ENCODE results near the gene LRCH1. TPM values are rescaled to one million over a fixed set of nuclear protein-coding genes. Genes with fewer than 3 reads are reported as not detected.
A peak's percentile ranks its signal among the peaks of the same experiment; 100 is the strongest.

Gene LRCH1
- polyA plus RNA-seq, 1 donor (not counting 4 experiments of a cell fraction or from before 2014, with no cell fraction given): 16.2 TPM

DNA sequence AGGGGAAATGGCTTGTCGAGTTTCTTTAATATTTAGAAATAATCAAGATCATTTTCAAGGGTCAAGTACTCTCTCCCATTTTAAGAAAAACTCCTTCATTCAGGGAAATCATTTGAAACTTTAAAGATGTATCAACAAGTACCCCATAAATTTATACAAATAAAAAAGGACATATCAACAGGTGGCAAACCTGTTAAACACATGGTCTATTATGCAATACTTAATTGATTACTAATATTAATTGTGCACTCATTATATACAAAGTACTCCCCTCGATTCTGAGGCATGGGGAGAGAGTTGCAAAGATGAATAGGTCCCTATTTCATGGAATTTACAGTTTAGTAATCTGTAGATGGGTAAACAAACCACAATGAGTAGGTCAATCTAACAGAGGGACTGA, 2.1 kb upstream of the LRCH1 start:
- Histone ChIP-seq H3K4me2 (ENCODE audit: control insufficient read depth, extremely low read depth, insufficient read depth, low read depth, low read length) (no peak overlapping the region), H3K27ac (ENCODE audit: control insufficient read depth, insufficient read depth, low read length) (no peak overlapping the region), H3K9me3 (ENCODE audit: control insufficient read depth, low read depth, low read length) (no peaks in the 10 kb centered on the region), H3K79me2 (ENCODE audit: control insufficient read depth, insufficient read depth, low read length) (peaks cover 26% of the 10 kb centered on the region), H3K4me1 (ENCODE audit: control insufficient read depth, extremely low read depth, insufficient read depth, low read length) (peaks cover 23% of the 10 kb centered on the region), H4K20me1 (ENCODE audit: control insufficient read depth, extremely low read depth, insufficient read depth, low read length) (peaks cover 4% of the 10 kb centered on the region), H3K9me1 (ENCODE audit: control insufficient read depth, extremely low read depth, insufficient read depth, low read length) (no peaks in the 10 kb centered on the region), H3K27me3 (ENCODE audit: control insufficient read depth, extremely low read depth, insufficient read depth, low read length) (no peaks in the 10 kb centered on the region), H3K36me3 (ENCODE audit: control insufficient read depth in 2 of 2, extremely low read depth in 1 of 2, insufficient read depth in 2 of 2, low read length in 2 of 2) (no peaks in the 10 kb centered on the region), H2AFZ (ENCODE audit: control insufficient read depth, low read length) (no peak overlapping the region), H3K9ac (ENCODE audit: control insufficient read depth, extremely low read depth, insufficient read depth, low read length) (no peak overlapping the region), H3K4me3 (ENCODE audit: control insufficient read depth in 2 of 3, extremely low read depth in 1 of 3, insufficient read depth in 2 of 3, low read depth in 1 of 3, low read length in 3 of 3) (no peak overlapping the region)
- no peak for TF ChIP-seq EZH2 (IDR thresholded peaks at IDR 0.05; ENCODE audit: low read length)
- TF ChIP-seq, protein P1, sequence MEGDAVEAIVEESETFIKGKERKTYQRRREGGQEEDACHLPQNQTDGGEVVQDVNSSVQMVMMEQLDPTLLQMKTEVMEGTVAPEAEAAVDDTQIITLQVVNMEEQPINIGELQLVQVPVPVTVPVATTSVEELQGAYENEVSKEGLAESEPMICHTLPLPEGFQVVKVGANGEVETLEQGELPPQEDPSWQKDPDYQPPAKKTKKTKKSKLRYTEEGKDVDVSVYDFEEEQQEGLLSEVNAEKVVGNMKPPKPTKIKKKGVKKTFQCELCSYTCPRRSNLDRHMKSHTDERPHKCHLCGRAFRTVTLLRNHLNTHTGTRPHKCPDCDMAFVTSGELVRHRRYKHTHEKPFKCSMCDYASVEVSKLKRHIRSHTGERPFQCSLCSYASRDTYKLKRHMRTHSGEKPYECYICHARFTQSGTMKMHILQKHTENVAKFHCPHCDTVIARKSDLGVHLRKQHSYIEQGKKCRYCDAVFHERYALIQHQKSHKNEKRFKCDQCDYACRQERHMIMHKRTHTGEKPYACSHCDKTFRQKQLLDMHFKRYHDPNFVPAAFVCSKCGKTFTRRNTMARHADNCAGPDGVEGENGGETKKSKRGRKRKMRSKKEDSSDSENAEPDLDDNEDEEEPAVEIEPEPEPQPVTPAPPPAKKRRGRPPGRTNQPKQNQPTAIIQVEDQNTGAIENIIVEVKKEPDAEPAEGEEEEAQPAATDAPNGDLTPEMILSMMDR (optimal IDR thresholded peaks at IDR 0.05 in 1 of 3, IDR thresholded peaks at IDR 0.05 in 1 of 3, conservative IDR thresholded peaks at IDR 0.05 in 1 of 3; ENCODE audit: extremely low read depth in 1 of 3, insufficient read depth in 2 of 3, low read length in 3 of 3): no peak
- DNase-seq (ENCODE audit: low read depth, low spot score) (no peak), FAIRE-seq (no peak)
- dilution Hi-C loops (cut with MboI; ENCODE audit: extremely low pct_ligation_motif_present, low sequenced_read_pairs): no loop called here

DNA sequence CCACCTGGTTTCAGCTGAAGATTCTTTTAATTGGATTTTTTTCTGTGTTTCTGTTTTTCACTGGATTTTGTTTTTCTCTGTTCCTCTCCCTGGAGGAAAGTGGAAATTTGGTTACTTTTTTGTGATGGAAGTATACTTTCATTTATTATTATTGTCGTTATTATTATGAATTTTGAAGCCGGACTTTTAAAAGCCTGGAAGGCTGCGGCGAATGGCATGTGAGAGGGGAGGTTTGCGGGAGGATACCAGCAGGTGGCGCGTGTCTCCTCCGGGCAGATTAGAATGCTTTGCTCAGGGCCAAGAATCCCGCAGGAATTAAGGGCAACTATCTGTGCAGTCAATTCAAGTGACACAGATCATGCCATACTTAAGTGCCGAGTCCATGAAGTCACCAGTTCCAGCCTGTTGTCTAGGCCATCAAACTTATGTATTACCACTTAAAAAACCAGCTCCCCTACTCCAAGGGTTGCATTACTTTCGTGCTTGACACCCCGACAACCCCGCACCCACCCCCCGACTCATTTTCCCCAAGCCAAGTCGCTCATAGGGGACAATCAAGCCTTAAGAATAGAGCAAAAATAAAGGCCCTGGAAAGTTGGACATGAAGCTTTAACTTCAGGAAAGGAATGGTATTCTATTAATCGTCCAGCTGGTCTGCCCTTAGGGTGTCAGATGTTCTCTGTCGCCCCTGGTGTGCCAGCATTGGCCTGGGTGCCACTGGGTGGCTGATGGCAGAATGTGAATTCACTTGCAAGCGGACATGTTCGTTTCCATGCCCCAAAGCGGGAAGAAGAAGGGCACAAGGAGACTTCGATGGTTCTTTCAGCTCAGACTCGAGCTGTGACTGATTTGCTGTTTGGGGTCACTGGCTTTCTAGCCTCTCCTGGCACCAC, 1.3 kb upstream of the LRCH1 start:
- Histone ChIP-seq H2AFZ (ENCODE audit: control insufficient read depth, low read length) (peak overlapping the region; percentile 92), H3K9me3 (ENCODE audit: control insufficient read depth, low read depth, low read length) (no peaks in the 10 kb centered on the region), H4K20me1 (ENCODE audit: control insufficient read depth, extremely low read depth, insufficient read depth, low read length) (peaks cover 4% of the 10 kb centered on the region), H3K36me3 (ENCODE audit: control insufficient read depth in 2 of 2, extremely low read depth in 1 of 2, insufficient read depth in 2 of 2, low read length in 2 of 2) (no peaks in the 10 kb centered on the region), H3K79me2 (ENCODE audit: control insufficient read depth, insufficient read depth, low read length) (peaks cover 34% of the 10 kb centered on the region), H3K9ac (ENCODE audit: control insufficient read depth, extremely low read depth, insufficient read depth, low read length) (peak overlapping the region; percentile 93), H3K9me1 (ENCODE audit: control insufficient read depth, extremely low read depth, insufficient read depth, low read length) (no peaks in the 10 kb centered on the region), H3K4me3 (ENCODE audit: control insufficient read depth in 2 of 3, extremely low read depth in 1 of 3, insufficient read depth in 2 of 3, low read depth in 1 of 3, low read length in 3 of 3) (peak overlapping the region; percentile 79 to 99 (median 93)), H3K27ac (ENCODE audit: control insufficient read depth, insufficient read depth, low read length) (peak overlapping the region; percentile 92), H3K4me2 (ENCODE audit: control insufficient read depth, extremely low read depth, insufficient read depth, low read depth, low read length) (peak overlapping the region; percentile 97), H3K27me3 (ENCODE audit: control insufficient read depth, extremely low read depth, insufficient read depth, low read length) (no peaks in the 10 kb centered on the region), H3K4me1 (ENCODE audit: control insufficient read depth, extremely low read depth, insufficient read depth, low read length) (peaks cover 23% of the 10 kb centered on the region)
- TF ChIP-seq, protein P1 (optimal IDR thresholded peaks at IDR 0.05 in 1 of 3, IDR thresholded peaks at IDR 0.05 in 1 of 3, conservative IDR thresholded peaks at IDR 0.05 in 1 of 3; ENCODE audit: extremely low read depth in 1 of 3, insufficient read depth in 2 of 3, low read length in 3 of 3): peak; percentile 80 to 91 (median 88)
- TF ChIP-seq EZH2 (IDR thresholded peaks at IDR 0.05; ENCODE audit: low read length): no peak
- DNase-seq (ENCODE audit: low read depth, low spot score) (peak; percentile 45), FAIRE-seq (peak; percentile 86)
- dilution Hi-C loops (cut with MboI; ENCODE audit: extremely low pct_ligation_motif_present, low sequenced_read_pairs): no loop called here
